OCI-LY3 (cell line): ENCODE measurements around the gene SVIL.
"Not testable (repeated sequence)": the region's sequence is repeated elsewhere in the genome, so short reads cannot be mapped to it uniquely, and the experiment has no call there.

ENCODE experiments used
- CTCF ChIP-seq: fragments of 200-600, 300-600 bp; sonication (generic); IDR thresholded peaks from 2 replicates; pipeline ENCODE4 v1.5.1; 2014; ENCODE audit warnings: antibody characterized with exemption, low read length, low read depth
- EZH2phosphoT487 ChIP-seq: fragments of 200-600 bp; shearing (Covaris generic); IDR thresholded peaks from 2 replicates; pipeline ENCODE4 v1.6.1; 2018; ENCODE audit warnings: antibody characterized with exemption, mixed run types, low read depth

- TF ChIP-seq CTCF, EZH2phosphoT487: not testable (repeated sequence)
These were observed 127.0 kb downstream of the SVIL start for GRCh38 chr10:29507750-29508149.
